ENCODE data around the gene PATJ.
"Not testable (repeated sequence)": the region's sequence is repeated elsewhere in the genome, so short reads cannot be mapped to it uniquely, and the experiment has no call there.

Gene PATJ

DNA sequence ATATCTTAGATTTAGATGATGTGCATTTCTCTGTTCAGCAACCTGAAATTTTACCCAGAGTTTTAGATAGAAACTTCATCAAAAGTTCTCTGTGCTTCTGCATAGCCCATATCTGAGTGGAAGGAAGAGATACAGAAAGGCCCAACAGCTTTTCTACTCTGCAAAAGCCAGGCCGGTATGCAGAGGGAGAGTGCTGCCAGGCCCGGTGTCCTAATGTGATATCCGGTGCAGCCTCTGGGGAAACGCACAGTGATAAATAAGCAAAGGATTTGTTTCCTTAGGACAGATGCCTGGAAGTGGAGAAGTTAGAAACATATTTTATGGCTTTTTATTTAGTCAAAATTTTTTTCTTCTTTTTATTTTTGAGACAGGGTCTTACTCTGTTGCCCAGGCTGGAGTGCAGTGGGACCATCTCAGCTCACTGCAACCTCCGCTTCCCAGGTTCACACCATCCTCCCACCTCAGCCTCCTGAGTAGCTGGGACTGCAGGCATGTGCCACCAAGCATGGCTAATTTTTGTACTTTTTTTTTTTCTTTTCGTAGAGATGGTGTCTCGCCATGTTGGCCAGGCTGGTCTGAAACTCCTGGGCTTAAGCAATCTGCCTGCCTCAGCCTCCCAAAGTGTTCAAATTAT, 145.8 kb downstream of the PATJ start:
- DNase-seq: no peak

DNA sequence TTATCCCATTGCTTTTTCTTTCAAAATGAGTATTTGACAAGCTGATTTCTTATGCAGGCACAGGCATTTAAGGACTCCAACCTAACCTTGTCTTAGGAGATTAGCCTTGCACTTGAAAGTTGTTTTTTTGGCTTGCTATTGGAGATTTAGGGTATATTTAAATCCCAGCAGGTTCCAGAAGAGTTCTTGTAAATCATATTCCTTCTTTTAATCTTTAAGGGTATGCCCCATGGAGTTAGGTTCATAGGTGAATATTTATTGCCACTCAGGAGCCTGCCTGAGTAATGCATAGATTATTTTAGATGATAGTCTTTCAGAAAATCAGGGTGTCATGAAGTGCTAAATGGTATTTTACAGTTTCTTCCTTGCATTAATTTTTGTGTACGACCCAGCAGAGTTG, 146.5 kb downstream of the PATJ start:
- no peak for DNase-seq

DNA sequence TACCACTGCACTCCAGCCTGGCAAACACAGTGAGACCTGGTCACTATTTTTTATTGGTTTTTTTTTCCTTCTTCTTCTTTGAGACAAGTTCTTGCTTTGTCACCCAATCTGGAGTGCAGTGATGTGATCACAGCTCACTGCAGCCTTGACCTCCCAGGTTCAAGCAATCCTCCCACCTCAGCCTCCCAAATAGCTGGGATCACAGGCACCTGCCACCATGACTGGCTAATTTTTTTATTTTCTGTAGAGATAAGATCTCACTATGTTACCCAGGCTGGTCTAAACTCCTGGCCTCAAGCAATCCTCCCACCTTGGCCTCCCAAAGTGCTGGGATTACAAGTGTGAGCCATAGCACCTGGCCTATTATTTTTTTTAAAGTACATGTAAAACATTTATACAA, 148.2 kb downstream of the PATJ start:
- DNase-seq: not testable (repeated sequence)

DNA sequence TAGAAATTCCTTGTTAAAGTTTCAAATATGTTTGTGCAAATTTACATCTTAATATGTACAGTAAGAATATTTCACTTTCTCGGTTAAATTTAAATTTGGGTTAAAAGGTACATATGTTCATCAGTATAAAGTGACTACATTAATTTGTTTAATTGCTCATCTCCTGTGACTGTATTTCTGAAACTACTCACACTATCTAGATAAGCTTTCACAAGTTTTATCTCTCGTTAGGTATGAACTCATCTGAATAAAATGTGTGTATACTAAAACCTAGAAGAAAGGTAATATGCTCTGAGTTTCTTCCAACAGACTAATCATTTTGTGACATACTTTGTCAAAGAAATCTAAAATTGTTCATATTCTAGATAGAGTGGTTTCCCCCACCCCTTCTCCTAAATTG, 150.7 kb downstream of the PATJ start:
- no peak for DNase-seq

DNA sequence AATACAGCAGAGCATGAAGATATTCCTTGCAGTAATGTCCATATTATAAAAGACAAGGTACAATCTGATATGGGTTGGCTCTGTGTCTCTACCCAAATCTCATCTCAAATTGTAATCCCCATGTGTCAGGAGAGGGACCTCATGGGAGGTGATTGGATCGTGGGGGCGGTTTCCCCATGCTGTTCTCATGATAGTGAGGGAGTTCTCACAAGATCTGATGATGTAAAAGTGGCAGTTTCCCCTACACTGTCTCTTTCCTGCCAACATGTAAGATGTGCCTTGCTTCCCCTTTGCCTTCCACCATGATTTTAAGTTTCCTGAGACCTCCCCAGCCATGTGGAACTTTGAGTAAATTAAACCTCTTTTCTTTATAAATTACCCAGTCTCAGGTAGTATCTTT, 152.0 kb downstream of the PATJ start:
- not testable (repeated sequence) for DNase-seq

DNA sequence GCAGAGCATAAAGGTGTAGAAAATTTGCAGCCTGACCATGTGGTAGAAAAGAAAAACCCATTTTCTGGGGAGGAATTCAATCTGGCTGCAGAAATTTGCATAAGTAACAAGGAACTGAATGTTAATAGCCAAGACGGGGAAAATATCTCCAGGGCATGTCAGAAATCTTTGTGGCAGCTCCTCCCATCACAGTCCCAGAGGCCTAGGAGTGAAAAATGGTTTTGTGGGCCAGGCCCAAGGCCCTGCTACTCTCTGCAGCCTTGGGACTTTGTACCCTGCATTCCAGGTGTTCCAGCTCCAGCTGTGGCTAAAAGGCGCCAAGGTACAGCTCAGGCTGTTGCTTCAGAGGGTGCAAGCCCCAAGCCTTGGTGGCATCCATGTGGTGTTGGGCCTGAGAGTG, 152.9 kb downstream of the PATJ start:
- no peak for DNase-seq

DNA sequence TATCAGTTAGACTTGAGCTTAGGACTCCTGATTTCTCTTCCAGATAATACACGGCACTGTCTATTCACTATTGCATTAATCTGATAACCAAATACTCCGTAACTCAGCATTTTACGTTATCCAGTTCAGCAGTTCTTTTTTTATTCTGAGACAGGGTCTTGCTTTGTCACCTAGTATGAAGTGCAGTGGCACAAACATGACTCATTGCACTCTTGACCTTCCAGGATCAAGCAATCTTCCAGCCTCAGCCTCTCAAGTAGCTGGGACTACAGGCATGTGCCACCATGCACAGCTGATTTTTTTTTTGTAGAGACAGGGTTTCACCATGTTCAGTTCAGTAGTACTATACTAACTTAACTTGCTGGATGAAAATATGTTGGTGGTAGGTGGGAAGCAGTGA, 156.4 kb downstream of the PATJ start:
- no peak for DNase-seq

DNA sequence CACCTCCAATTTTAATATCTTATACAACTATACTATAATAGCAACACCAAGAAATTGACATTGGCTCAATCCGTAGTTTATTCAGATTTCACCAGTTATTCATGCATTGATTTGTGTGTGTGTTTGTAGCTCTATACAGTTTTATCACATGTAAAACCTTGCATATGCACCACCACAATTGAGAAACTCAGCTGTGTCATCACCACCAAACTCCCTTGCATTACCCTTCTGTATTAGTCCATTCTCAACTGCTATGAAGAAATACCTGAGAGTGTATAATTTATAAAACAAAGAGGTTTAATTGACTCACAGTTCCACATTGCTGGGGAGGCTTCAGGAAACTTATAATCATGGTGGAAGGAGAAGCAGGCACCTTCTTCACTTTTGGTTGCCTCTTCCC, 162.1 kb downstream of the PATJ start:
- DNase-seq: no peak

DNA sequence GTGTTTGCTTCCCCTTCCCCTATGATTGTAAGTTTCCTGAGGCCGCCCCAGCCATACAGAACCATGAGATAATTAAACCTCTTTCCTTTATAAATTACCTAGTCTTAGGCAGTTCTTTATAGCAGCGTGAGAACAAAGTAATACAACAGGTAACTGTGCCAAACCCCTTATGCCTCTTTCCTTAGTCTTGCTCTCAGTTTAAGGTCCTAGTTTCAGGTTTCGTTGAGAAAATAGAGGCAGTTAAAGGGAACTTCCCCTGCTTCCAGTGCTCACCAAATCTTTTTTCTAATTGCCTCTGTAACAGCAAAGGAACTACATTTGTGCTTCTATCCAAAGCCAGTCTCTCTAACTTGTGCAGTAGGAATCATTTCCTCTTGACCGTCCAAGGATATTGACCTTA, 164.8 kb downstream of the PATJ start:
- DNase-seq: no peak

DNA sequence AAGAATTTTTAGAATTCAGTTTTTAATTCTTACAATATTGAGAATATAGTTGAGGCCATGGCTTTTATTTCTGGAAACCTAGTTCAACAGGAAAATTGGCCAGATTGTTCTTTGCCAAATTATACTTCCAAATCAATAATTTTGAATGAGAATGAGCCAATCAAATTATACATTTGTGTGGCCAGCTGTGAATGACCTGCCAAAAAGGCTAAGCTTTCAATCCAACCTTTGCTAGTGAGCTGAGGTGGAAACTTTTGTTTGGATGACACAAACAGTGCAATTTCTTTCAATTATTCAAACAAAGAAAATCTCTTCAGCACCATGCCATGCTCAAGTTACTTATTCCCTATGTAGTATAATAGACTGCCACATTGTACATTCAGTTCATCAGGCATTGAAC, 167.8 kb downstream of the PATJ start:
- no peak for DNase-seq

DNA sequence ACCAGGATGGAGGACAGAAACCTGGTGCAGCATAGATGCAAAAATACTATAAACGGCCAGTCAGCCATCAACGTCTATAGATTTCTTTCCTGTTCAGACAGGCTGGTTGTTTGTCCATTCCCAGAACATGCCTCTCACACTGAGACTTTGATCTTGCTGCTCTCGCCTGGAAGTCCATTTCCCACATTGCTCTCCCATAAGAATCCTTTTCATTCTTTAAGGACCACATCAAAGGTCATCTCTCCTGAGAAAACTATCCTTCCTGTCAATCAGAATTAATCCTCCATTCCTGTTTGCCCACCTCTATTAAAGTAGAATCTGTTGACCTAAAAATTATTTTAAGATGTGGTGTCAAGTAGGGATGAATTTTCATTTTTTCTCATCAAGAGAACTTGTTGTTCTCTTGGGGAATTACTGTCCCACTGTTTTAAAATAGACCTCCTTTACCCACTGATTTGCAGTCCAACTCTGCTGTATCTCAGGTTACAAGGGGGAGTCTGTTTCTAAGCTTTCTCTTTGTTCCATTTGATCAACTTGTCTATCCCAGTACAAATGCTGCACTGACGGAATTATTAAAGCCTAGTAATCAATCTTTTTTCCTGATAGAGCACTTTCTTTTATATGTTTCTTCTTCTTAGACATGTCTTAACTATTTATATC, 172.7 kb downstream of the PATJ start:
- DNase-seq: no peak

DNA sequence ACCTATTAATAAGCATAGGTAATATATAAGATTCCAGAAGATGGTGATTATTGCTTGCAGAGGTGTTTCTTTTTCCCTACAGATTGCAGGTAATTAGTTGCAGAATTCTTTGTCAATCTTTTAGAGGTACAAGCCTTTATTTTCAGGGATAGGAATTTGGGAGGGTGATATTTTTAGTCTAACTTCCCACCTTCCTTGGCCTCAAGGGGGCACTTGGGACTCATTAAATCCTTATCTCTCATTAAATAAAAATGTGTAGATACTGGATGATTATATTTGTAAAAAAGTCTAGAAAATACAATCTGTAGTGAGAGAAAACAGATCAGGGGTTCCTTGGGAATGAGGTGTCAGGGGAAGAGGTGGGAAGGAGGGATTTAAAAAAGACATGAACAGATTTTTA, 179.2 kb downstream of the PATJ start:
- DNase-seq: no peak

DNA sequence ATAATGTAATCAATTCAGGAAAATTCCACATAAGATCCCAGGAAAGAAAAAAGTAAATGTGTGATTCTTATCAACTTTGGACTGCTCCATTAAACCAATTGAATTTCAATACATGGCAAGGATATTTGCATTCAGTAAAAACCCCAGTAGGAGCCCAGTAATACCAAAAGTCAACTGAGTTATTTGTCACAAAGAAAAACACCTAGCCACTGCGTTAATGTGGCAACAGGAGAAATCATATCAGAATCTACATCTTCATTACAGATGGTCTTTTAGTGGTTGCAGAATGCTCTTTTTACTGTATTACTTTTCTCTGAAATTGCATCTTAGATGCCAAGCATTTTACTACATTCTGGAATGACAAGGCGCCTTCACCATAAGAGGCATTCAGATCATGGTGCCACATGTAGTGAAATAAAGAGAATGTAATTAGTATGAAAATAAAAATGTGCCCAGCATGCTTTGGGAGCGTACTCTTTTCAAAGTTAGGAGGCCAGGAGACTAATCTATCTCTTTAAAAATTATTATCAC, 180.7 kb downstream of the PATJ start:
- DNase-seq: no peak

DNA sequence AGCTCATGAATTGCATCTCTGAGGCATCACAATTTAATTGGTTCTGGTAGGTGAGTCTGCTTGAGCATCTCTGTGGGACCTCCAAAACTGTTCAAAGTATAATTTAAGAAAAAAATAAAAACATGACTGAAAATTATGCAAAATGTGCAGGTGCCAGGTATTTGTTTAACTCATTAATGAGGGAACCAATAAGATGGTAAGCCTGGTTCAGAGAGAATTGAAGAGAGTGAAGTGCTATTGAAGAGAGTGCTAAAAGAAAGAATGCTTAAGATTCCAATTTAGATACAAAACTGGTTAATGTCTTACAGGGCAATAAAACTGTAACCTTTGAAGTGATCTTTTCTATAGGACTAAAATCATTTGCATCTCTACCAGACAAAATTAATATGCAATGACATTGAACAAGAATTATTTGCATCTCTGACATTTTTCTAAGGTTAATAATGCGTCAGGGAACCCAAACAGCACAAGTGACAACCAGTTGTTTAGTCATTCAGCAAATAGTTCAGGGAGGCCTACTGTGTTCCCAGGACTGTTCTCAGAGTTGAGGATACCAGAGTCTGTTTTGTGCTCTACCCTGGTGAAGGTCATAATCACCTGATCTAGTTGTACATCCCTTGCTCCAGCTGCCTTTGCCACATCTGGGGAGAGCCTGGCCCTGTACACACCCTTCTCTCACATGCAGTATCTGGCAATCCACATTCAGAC, 183.5 kb downstream of the PATJ start:
- no peak for DNase-seq

DNA sequence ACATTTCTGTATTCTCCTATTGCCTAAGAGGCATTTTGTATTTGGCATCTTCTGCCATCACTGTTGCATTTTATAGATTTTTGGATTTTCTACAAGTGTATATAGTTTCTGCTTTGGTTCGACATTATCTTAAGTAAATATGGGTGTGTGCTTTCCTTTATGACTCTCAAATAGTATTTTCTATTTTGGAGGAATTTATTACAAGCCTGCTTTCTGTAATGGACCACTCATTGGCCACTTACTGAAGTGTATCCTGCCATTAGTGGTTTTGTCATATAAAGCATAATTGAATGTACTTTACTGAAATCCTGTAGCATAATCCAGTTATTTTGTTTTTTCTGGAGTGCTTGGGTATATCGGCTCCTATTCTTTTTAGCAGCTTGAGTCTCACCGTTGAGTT, 184.3 kb downstream of the PATJ start:
- no peak for DNase-seq

DNA sequence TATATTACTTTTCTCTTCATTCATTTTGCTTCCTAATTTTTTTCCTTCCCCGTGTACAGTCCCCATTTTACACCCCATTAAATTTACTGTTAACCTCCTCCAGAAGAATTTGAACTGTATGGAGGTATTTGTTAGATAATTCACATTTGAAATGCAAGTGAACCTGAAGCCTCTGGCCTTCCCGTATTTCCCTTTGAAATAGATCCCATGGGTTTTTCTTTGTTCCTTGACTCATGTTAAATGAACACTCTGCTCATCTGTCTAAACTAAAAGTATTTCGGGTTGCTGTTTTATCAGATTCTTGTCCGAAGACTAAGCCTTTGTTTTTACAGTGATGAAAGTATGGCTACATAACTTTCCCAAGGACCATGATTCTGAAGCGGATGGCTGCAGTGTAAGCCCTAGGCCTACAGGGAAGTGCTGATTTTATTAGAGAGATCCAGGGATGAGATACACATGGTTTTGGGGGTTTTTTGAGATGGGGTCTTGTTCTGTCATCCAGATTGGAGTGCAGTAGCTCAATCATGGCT, 187.9 kb downstream of the PATJ start:
- DNase-seq: no peak

DNA sequence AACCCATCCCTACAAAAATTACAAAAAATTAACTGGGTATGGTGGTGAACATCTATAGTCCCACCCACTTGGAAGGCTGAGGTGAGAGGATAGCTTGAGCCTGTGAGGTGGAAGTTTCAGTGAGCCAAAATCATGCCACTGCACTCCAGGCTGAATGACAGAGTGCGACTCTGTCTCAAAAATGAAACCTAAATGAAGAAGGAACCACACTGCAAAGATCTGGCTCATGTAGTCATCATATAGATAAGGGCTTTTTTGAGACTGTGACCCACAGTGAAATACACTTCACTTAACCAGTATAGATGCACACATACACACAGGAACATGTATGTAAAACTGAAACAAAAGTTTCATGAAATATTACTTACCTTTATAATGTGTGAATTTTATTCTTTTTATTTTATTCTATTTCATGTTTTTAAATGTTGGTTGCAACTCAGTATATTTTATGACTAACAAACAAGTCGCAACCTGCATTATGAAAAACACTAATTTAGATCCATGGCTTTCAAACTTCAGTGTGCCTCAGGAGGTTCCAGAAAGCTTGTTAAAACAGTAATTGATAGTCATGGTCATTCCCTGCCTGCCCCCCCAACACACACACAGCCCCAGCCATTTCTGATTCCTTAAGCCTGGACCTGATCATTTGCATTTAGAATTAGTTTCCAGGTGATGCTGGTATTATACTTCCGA, 189.5 kb downstream of the PATJ start:
- DNase-seq: no peak

DNA sequence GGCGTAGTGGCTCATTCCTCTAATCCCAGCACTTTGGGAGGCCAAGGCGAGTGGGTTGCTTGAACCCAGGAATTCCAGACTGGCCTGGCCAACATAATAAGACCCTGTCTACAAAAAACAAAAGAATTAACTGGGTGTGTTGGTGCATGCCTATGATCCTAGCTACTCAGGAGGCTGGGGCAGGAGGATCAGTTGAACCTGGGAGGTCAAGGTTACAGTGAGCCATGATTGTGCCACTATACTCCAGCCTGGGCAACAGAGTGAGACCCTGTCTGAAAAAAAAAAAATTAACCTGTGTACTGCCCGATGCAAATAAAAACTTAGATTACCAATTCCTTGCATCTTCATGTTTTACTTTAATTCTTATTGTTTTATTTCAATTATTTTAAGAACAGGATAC, 193.2 kb downstream of the PATJ start:
- DNase-seq: no peak

DNA sequence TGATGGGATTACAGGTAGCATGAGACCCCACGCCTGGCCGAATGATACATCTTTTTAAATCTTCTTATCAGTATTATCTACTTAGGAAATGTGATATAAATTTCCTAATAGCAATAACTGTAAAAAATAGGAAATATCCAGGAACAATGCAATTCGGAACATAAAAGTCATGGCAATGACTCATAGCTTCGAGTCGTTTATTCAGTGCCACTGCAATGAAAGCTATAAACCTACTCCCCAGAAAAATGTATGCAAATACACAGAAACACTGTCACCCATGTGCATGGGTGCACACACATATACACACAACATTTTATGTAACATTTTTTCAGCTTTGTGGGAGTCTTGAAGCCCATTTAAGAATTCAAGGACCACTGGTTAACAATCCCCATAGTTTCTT, 194.6 kb downstream of the PATJ start:
- DNase-seq: no peak

DNA sequence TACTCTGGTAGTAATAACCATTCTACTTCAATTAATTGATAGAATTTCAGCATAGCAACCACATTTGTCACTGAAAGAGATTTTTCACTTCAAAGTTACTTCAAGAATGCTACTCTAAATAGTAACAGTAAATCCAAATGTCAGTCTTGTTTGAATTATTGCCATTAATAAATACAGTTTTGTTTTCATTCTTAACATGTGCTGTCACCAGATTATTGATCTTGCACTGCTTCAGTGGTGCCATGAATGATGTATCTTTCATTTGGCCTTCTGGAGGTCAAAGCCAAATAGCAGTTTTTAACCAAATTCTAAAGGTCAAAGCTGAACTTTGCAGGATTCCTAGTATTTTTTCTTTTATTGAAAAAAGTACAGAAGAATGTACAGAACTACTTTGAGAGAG, 199.5 kb downstream of the PATJ start:
- DNase-seq: no peak

DNA sequence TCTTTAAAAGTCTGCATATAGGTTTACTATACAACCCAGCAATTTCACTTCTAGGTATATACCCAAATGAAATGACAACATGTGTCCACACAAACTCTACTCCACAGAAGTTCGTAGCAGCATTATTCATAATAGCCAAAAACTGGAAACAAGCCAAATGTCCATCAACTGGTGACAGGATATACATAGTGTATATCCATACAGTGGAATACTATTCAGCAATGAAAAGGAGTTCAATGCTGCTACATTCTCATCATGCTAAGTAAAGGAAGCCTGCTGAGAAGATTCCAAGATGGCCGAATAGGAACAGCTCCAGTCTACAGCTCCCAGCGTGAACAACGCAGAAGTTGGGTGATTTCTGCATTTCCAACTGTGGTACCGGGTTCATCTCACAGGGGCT, 200.6 kb downstream of the PATJ start:
- DNase-seq: no peak

DNA sequence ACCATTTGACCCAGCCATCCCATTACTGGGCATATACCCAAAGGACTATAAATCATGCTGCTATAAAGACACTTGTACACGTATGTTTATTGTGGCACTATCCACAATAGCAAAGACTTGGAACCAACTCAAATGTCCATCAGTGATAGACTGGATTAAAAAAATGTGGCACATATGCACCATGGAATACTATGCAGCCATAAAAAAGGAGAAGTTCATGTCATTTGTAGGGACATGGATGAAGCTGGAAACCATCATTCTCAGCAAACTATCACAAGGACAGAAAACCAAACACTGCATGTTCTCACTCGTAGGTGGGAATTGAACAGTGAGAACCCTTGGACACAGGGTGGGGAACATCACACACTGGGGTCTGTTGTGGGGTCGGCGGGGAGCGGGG, 206.4 kb downstream of the PATJ start:
- DNase-seq: not testable (repeated sequence)

DNA sequence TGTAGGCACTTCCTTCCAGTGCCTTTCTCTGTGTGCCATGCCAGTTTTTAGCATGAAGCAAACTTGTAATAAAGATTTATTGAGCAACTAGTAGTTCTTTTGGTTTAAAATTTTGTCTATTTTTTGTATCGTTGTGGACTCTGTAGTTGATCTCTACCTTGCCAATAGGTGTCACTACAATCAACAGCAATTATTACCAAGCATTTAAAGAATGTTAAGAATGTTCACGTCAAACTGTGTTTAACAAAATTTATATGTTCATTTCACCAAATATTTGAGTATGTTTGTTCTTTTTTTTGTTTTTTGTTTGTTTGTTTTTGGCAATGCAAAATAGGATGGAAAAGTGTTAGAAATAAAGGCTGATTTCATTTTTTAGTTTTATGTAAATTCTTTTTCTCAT, 208.1 kb downstream of the PATJ start:
- no peak for DNase-seq

Measured in activated CD4-positive, alpha-beta T cell treated with anti-CD3 and anti-CD28 coated beads, Interleukin-10, Interleukin-2, amounts not matched to agents 100 ng/mL and 50 ng/mL, durations not matched to agents 16 hours and 8 hours (primary cell).